Measurements from ENCODE around the gene UBALD2. TPM values are rescaled to one million over a fixed set of nuclear protein-coding genes. Genes with fewer than 3 reads are reported as not detected.

Gene UBALD2
- total and polyA plus RNA-seq, 2 of the 8 experiments (the other 6 are each of a cell fraction or from before 2014, with no cell fraction given), result 17.8 to 22.6 TPM

GRCh38 chr17:76253841-76254240 lies 11.3 kb upstream of the UBALD2 start (continued):
- TF ChIP-seq ATF2 (IDR thresholded peaks at IDR 0.05; ENCODE audit: low read length), result no peak

Data from H1 (cell line).